Stimulated activated naive B cell treated with anti-CD40 and anti-IgM and Interleukin-4, amounts not matched to agents 10 μg/mL and 1 μg/mL and 100 μg/mL, for 72 hours (primary cell): ENCODE results near the gene CFAP410.
"Not testable (repeated sequence)": the region's sequence is repeated elsewhere in the genome, so short reads cannot be mapped to it uniquely, and the experiment has no call there.

Experiments used
- ATAC-seq, 2 donors: fragments of 150-1000 bp; cut with Tn5 transposase; replicated peaks; 2 replicates each; pipeline ENCODE4 v1.10.0; 2021; ENCODE audit warnings: moderate library complexity in 1 of 2
- DNase-seq: peaks from one replicate; pipeline ENCODE4 v3.0.0; 2021
- H3K27ac Mint-ChIP-seq: one replicate; pipeline ENCODE4 v1.8.0; 2022; ENCODE audit warnings: mild to moderate bottlenecking, mixed read lengths
- H3K27me3 Mint-ChIP-seq, 2 donors: one replicate each; pipeline ENCODE4 v1.8.0; 2022; ENCODE audit warnings: mixed read lengths in 2 of 2
- H3K36me3 Mint-ChIP-seq, 2 donors: one replicate each; pipeline ENCODE4 v1.8.0; 2022; ENCODE audit warnings: mixed read lengths in 2 of 2, mild to moderate bottlenecking in 1 of 2
- H3K4me1 Mint-ChIP-seq, 2 donors: one replicate each; pipeline ENCODE4 v1.8.0; 2022; ENCODE audit warnings: mixed read lengths in 2 of 2, mild to moderate bottlenecking in 1 of 2
- H3K4me3 Mint-ChIP-seq, 2 donors: one replicate each; pipeline ENCODE4 v1.8.0; 2022; ENCODE audit warnings: mild to moderate bottlenecking in 2 of 2, mixed read lengths in 2 of 2, moderate library complexity in 1 of 2
- H3K9me3 Mint-ChIP-seq, 2 donors: one replicate each; pipeline ENCODE4 v1.8.0; 2022; ENCODE audit warnings: mixed read lengths in 2 of 2, mild to moderate bottlenecking in 1 of 2

The CFAP410 gene

DNA sequence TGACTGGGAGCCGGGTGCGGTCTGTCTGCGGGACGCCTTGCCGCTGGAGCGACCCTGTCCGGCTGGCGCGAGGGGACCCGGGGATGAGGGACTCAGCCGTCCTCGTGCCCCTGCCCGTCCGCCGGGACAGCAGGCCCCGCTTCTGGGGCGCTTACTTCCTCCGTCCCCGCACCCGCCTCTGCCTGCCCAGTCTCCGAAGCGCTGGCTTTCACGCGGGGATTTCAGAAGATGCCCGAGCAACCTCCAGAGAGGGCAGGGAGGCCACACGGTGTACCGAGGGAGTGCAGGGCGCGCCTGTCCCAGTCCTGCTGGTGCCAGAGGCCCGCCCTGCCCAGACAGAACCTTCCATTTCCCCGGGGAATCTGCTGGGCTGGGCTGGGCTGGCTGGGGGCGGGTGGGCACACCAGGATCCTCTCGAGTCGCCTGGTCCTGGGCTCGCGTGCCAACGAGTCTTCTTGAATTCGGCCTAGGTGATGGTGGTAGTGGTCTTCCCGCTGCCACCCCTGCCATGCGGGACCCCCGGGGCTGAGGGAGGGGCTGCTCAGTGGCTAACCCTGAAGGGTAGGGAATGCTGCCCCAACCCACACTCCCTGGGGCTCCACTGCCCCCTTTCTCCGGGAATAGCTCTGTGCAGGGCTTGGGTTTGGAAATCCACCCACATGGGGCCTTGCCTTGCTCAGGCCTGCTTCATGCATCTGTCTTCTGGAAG is 11.7 kb upstream of the CFAP410 start:
- Mint-ChIP-seq H3K36me3 (peaks cover 0 to 3% of the 10 kb centered on the region in 2 donors), H3K4me3 (no peak overlapping the region), H3K4me1 (peaks cover 29 to 38% of the 10 kb centered on the region in 2 donors), H3K9me3 (peaks cover 0 to 4% of the 10 kb centered on the region in 2 donors), H3K27me3 (peaks cover 19 to 31% of the 10 kb centered on the region in 2 donors), H3K27ac (no peak overlapping the region)
- no peak for ATAC-seq
- no peak for DNase-seq

DNA sequence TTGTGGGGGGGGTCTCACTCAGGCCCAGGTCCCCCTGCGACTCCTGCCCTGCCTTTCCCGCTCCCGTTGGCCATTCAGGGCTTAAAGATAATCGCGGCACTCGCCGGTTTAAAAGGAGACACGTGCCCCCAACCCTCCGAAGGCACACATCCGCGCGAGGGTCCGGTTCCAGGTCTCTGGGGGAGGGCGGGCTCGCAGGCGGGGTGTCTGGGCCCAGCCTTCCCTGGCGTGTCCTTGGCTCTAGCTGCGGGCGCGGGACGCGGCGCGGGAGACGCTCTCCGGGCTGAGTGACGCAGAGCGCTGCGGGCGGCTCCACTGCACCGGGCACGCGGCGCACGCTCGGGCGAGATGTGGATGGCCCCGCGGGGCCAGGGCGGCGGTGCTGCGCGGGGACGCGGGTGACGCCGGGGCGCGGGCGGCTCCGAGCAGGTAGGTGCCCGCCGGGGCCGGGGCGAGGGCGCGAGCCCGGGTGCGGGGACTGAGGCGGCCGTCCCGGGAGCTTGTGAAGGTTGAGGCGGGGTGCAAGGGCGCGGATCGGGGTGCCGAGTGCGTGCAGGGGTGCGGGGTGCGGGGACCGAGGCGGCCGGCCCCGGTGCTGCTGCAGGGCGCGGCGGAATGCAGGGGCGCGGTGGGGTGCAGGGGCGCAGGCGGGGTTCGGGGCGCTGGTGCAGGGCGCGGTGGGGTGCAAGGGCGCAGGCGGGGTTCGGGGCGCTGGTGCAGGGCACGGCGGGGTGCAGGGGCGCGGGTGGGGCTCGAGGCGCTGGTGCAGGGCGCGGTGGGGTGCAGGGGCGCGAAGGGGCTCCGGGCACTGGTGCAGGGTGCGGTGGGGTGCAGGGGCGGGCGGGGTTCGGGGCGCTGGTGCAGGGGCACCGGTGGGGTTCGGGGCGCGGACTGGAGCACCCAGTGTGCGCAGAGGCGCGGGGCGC is 10.9 kb upstream of the CFAP410 start:
- peaks cover 20 to 37% of the 10 kb centered on the region in 2 donors for H3K27me3 Mint-ChIP-seq
- DNase-seq (no peak), ATAC-seq (peak in 1 of 2 donors; percentile 15)
- H3K9me3 Mint-ChIP-seq: no peaks in the 10 kb centered on the region
- peaks cover 0 to under 1% of the 10 kb centered on the region in 2 donors for H3K36me3 Mint-ChIP-seq
- peak overlapping the region; percentile 25 for H3K27ac Mint-ChIP-seq
- H3K4me3 Mint-ChIP-seq: peak overlapping the region; percentile 19 to 32
- H3K4me1 Mint-ChIP-seq: peaks cover 24 to 31% of the 10 kb centered on the region in 2 donors

DNA sequence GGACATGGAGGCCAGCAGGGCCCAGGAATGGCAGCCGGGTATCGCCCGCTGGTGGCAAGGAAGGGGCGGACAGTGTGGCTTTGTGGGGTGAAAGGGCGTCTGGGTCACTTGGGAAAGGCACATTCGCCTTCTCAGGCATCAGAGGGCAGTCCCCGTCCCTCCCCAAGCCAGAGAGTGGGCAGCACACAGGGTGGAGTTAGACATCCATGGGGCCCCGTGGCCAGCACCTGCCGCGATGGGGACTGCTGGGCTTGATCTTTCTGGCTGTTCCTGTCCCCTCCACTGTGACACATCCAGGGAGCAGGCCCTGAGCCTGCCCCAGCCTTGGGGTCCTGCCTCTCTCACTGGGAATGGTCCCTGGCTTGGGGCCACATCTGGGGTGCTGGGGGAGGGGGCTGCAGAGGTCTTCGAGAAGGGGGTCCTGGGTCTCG is 10.2 kb upstream of the CFAP410 start:
- peaks cover 21 to 24% of the 10 kb centered on the region in 2 donors for H3K4me1 Mint-ChIP-seq
- no peaks in the 10 kb centered on the region for H3K9me3 Mint-ChIP-seq
- ATAC-seq (no peak), DNase-seq (no peak)
- peaks cover 23 to 43% of the 10 kb centered on the region in 2 donors for H3K27me3 Mint-ChIP-seq
- no peaks in the 10 kb centered on the region for H3K36me3 Mint-ChIP-seq
- peak overlapping the region in 1 of 2 donors; percentile 64 for H3K4me3 Mint-ChIP-seq
- peak overlapping the region; percentile 76 for H3K27ac Mint-ChIP-seq

DNA sequence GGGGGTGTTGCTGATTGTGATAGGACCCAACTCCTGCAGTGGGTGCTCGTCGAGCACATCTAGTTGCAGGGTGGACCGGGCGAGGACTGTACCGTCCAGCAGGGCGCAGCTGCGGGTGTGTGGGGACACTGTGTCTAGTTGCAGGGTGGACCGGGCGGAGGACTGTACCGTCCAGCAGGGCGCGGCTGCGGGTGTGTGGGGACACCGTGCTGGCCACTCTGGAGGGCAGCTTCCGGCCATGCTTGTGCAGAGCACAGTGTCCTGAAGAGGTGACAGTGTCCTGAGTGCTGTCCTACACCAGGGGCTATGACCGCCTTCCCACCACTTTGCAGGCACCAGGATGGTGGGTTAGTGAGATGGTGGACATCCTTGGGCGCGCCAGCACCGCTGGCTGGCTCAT is 9.7 kb upstream of the CFAP410 start:
- no peak overlapping the region for H3K27ac Mint-ChIP-seq

DNA sequence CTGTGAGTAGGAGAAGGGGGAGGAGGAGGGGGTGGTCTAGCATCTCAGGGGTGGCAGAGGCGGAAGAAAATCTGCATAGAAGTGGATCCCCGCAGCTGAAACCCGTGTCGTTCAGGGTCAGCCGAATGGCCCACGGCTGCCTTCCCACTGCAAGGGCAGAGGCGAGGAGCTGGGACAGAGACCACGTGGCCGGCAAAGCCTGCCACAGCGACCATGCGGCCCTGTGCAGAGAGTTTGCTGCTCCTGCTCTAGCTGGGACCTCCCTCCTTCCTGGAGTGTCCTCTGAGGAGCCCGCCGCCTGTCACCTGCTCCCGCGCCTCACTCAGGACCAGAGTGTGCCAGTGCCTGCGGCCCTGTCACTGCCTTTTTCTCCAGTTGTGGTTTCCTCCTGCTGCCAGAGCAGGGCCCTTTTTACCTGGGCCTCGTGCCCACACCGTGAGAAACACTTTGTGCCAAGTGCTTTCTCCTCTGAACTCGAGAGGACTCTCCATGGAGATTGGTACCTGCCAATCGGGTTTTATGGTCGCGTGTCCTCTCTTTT is 8.8 kb upstream of the CFAP410 start:
- no peak overlapping the region for H3K27ac Mint-ChIP-seq
- no peak for ATAC-seq
- no peaks in the 10 kb centered on the region for H3K9me3 Mint-ChIP-seq
- H3K27me3 Mint-ChIP-seq: peaks cover 23 to 46% of the 10 kb centered on the region in 2 donors
- DNase-seq: no peak
- peaks cover 8 to 10% of the 10 kb centered on the region in 2 donors for H3K4me1 Mint-ChIP-seq
- no peaks in the 10 kb centered on the region for H3K36me3 Mint-ChIP-seq
- H3K4me3 Mint-ChIP-seq: no peak overlapping the region

More for the DNA sequence above, 9.7 kb upstream of the CFAP410 start:
- H3K4me1 Mint-ChIP-seq: peaks cover 16 to 19% of the 10 kb centered on the region in 2 donors
- H3K4me3 Mint-ChIP-seq: peak overlapping the region; percentile 25 to 64
- no peak for ATAC-seq
- no peak for DNase-seq
- H3K9me3 Mint-ChIP-seq: no peaks in the 10 kb centered on the region
- peaks cover 23 to 46% of the 10 kb centered on the region in 2 donors for H3K27me3 Mint-ChIP-seq
- H3K36me3 Mint-ChIP-seq: no peaks in the 10 kb centered on the region

DNA sequence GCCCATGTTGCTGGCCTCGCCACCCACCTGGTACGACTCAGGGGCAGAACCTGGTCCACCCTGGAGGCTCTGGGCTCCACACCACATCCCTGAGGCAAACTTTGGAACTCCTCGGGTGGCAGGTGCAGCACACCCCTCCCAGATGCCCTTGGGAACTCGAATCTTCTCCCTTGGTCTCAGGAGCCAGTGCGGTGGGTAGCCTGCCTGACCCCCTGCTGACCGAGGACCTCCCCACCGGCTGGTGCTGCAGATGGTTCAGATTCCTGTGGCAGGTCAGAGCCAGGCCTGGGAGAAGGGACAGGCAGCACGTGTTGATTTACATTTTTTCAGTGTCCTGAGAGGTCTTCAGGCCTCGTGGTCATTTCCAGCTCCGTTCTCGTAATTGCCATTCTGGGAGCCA is 6.3 kb upstream of the CFAP410 start:
- ATAC-seq: no peak
- Mint-ChIP-seq H3K4me1 (peaks cover 7 to 13% of the 10 kb centered on the region in 2 donors), H3K9me3 (no peaks in the 10 kb centered on the region)

DNA sequence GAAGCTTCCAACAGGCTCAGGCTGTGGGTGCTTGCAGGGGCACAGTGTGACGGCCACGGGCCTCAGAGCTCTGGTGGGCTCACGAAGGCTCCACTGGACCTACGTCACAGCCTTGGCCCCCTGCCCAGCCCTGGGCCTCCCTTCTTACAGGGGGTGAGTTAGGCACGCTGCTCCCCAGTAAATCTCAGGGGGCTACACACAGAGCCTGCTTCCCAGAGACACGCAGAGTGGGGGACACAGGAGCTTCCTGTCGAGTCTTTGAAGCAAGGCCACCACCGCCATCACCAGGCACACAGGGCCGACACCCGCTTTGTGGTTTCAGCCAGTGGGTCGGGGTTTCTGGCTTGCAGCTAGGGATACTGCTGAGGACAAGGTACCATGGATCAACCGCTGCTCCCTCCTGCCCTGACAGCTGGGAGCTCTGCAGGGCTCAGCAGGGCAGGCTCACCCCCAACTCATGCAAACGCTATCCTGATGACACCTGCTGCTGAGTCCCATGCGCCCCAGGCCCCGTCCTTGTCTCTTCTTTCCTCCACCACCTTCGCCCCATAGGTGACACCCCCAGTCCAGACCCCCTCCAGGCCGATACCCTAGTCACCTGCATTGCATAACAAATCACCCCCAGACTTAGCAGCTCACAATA is 5.5 kb upstream of the CFAP410 start:
- ATAC-seq: no peak
- DNase-seq: no peak
- Mint-ChIP-seq H3K27ac (no peak overlapping the region), H3K9me3 (no peaks in the 10 kb centered on the region), H3K4me1 (peaks cover 14 to 15% of the 10 kb centered on the region in 2 donors), H3K4me3 (no peak overlapping the region), H3K27me3 (peaks cover 17 to 36% of the 10 kb centered on the region in 2 donors), H3K36me3 (no peaks in the 10 kb centered on the region)

More for the DNA sequence above, 6.3 kb upstream of the CFAP410 start:
- DNase-seq: no peak
- Mint-ChIP-seq H3K27ac (no peak overlapping the region), H3K36me3 (no peaks in the 10 kb centered on the region), H3K4me3 (no peak overlapping the region), H3K27me3 (peaks cover 18 to 38% of the 10 kb centered on the region in 2 donors)

DNA sequence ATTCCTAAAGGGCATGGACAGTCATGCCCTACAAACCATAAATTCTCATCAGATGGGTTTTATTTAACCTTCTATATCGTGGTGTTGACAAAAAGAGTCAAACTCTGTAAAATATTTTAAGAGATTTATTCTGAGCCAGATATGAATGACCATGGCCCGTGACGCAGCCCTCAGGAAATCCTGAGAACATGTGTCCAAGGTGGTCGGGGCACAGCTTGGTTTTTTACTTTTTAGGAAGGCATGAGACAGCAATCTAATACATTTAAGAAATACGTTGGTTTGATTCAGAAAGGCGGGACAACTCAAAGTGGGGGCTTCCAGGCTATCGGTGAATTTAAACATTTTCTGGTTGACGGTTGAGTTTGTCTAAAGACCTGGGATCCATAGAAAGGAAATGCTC is 3.8 kb upstream of the CFAP410 start:
- H3K9me3 Mint-ChIP-seq, ATAC-seq, DNase-seq, H3K36me3 Mint-ChIP-seq, H3K4me3 Mint-ChIP-seq: not testable (repeated sequence)
- H3K27me3 Mint-ChIP-seq: peaks cover 4 to 19% of the 10 kb centered on the region in 2 donors
- peaks cover 20 to 23% of the 10 kb centered on the region in 2 donors for H3K4me1 Mint-ChIP-seq
- peak overlapping the region; percentile 31 for H3K27ac Mint-ChIP-seq

DNA sequence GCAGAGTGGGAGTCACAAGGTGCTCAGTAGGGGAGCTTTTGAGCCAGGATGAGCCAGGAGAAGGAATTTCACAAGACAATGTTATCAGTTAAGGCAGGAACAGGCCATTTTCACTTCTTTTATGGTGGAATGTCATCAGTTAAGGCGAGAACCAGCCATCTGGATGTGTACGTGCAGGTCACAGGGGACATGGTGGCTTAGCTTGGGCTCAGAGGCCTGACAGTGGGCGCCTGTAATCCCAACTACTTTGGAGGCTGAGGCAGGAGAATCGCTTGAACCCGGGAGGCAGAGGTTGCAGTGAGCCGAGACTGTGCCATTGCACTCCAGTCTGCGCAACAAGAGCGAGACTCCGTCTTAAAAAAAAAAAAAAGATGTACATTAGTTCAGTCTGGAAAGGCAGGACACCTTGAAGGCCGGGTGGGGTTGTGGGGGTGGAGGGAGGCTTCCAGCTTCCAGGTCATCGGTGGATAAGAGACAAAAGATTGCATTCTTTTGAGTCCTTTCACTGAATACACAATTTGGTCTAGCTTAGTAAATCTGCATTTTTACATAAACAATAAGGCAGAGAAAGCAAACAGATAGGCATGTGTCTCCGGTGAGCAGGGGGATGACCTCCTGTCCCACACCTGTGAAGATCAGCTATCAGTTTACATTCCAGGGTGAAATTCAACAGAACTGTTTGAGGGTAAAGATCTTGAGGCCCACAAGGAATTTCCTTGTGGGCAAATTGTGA is 2.7 kb upstream of the CFAP410 start:
- not testable (repeated sequence) for H3K27ac Mint-ChIP-seq, H3K9me3 Mint-ChIP-seq, H3K4me3 Mint-ChIP-seq, DNase-seq, ATAC-seq, H3K36me3 Mint-ChIP-seq
- Mint-ChIP-seq H3K4me1 (peaks cover 20 to 34% of the 10 kb centered on the region in 2 donors), H3K27me3 (peaks cover 4 to 19% of the 10 kb centered on the region in 2 donors)

DNA sequence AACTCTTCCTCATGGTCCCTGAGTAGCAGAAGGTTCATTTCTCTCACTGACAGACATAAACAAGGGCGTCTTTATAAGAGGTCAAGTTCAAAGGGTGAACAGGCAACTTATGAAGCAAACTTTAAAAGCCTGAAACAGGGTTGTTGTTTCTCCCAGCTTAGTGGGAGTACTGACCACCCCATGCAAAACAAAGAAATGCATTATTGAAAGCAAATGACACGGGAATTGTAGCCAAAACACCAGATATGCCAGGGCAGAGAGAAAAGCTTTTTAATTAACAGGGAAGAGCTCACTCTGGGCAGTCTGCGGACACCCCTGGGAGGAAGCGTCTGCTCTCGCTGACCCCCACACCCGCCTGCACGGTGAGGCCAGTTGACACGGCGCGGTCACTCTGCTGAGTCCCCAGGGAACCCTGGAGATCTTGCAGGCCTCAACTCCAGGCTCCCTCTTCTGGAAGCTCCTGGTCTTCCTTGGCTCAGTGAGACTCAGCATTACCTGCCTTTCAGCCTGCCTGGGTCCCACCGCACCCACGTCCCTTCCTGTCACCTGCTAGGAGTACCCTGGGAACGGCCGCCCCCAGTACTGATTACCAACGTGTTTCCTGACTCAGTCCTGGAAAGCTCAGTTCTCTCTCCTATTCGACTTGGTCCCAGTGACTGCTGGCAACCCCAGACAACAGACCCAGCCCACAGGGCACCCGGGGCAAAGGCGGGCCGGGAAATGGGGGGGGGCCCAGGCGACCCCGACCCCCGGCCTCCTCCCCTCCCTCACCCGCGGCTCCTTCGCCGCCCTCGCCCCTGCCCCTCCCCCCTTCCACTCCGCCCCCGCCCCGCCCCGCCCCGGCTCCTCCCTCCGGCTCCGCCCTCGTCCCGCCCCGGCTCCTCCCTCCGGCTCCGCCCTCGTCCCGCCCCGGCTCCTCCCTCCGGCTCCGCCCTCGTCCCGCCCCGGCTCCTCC is 972 bp downstream of the CFAP410 start:
- Mint-ChIP-seq H3K27ac (peak overlapping the region; percentile 65), H3K36me3 (peaks cover 14 to 21% of the 10 kb centered on the region in 2 donors), H3K4me3 (peak overlapping the region; percentile 45 to 70), H3K4me1 (peaks cover 16 to 34% of the 10 kb centered on the region in 2 donors), H3K27me3 (no peaks in the 10 kb centered on the region), H3K9me3 (no peaks in the 10 kb centered on the region)
- DNase-seq (peak; percentile 37), ATAC-seq (peak; percentile 9 to 10)

DNA sequence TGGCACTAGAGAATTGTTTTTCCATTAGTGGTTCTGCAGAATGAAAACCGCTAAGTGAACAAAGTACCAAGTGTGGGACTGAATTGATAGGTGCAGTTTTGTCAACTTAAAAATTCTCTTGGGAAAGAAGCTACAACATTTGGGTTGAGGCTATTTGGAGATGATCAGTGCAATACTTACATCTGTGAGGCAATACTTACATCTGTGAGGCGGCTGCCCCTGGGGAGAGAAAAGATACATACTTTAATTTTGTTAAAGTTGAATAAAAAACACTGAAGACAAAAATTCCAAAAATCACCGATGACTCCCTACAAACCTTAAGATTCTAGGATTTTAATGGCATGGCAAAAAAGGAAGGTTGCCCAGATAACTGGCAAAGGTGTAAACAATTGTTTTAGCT is 1.7 kb downstream of the CFAP410 start:
- Mint-ChIP-seq H3K4me3 (no peak overlapping the region), H3K4me1 (peaks cover 18 to 34% of the 10 kb centered on the region in 2 donors)

DNA sequence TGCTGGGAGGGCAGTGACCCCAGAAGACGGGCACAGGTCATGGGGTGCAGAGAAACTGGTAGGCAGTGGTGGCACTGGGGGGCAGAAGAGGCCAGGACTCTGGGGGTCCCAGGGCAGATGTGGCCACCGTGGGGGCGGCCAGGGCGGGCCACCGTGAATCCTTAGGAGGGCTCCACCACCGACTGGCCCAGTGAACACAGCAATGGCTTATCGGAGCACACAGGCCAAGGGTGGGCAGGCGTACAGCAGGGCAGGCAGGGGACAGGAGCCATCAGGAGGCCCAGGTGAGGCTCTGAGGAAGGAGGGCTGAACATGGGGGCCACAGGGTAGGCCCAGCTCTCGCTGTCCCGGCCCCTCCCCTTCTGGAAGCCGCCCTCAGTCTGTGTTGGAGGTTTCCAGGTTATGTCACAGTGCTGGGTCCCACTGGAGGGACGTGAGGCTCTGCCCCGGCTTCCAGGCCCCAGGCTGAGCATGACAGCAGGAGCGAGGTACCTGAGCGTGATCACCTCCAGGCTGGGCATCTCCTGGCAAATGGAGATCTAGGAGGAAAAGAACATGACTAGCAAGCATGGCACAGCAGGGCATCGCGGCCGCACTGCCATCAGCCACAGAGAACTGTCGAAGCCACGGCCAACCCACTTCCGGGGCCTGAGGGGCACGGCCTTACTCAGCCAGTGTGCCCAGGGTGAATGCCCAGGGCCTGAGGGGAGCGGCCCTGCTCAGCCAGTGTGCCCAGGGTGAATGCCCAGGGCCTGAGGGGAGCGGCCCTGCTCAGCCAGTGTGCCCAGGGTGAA is 3.7 kb downstream of the CFAP410 start:
- Mint-ChIP-seq H3K27me3 (no peaks in the 10 kb centered on the region), H3K9me3 (no peaks in the 10 kb centered on the region), H3K4me3 (no peak overlapping the region), H3K36me3 (peaks cover 25 to 37% of the 10 kb centered on the region in 2 donors), H3K4me1 (peaks cover 8 to 27% of the 10 kb centered on the region in 2 donors), H3K27ac (no peak overlapping the region)
- DNase-seq (no peak), ATAC-seq (no peak)

More for the DNA sequence above, 1.7 kb downstream of the CFAP410 start:
- H3K27ac Mint-ChIP-seq: peak overlapping the region; percentile 65
- ATAC-seq: no peak
- DNase-seq: no peak
- H3K9me3 Mint-ChIP-seq: no peaks in the 10 kb centered on the region
- no peaks in the 10 kb centered on the region for H3K27me3 Mint-ChIP-seq
- H3K36me3 Mint-ChIP-seq: peaks cover 17 to 27% of the 10 kb centered on the region in 2 donors
